Measurements from ENCODE around the gene SLC37A2.

- TF ChIP-seq, protein P1, sequence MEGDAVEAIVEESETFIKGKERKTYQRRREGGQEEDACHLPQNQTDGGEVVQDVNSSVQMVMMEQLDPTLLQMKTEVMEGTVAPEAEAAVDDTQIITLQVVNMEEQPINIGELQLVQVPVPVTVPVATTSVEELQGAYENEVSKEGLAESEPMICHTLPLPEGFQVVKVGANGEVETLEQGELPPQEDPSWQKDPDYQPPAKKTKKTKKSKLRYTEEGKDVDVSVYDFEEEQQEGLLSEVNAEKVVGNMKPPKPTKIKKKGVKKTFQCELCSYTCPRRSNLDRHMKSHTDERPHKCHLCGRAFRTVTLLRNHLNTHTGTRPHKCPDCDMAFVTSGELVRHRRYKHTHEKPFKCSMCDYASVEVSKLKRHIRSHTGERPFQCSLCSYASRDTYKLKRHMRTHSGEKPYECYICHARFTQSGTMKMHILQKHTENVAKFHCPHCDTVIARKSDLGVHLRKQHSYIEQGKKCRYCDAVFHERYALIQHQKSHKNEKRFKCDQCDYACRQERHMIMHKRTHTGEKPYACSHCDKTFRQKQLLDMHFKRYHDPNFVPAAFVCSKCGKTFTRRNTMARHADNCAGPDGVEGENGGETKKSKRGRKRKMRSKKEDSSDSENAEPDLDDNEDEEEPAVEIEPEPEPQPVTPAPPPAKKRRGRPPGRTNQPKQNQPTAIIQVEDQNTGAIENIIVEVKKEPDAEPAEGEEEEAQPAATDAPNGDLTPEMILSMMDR (IDR thresholded peaks at IDR 0.05) = no peak
- no peak for TF ChIP-seq EP300 (IDR thresholded peaks at IDR 0.05)
These were observed 39.4 kb downstream of the SLC37A2 start for GRCh38 chr11:125102510-125102909.
